ENCODE data around the gene MBD3L4.
"Not testable (repeated sequence)": the region's sequence is repeated elsewhere in the genome, so short reads cannot be mapped to it uniquely, and the experiment has no call there.

MBD3L4 gene

GRCh38 chr19:7040079-7040478, at the start of gene MBD3L4:
Gene MBD3L4, minus strand, starts transcription at chr19:7040179. Its CDS starts 35 bp downstream, at chr19:7040144.
- intact Hi-C loops (cut with DNase I); DNase-seq: not testable (repeated sequence)

DNA sequence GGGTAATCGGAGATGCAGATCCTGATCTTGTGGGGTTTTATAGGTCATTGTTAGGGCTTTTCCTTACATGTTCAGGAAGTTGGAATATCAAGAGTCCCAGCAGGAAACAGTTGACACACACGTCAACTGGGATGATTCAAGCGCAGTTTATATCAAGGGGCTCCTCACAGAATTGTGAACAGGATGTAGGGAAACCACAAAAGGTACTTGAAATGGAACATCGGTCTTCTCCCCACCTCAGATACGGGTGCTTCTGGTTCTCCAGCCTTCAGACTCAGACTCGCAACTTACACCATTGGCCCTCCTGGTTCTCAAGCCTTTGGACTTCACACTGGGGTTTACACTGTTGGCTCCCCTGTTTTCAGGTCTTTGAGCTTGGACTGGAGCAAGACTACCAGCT, 49.0 kb upstream of the MBD3L4 start:
- intact Hi-C loops (cut with DNase I): no loop called here
- no peak for DNase-seq

DNA sequence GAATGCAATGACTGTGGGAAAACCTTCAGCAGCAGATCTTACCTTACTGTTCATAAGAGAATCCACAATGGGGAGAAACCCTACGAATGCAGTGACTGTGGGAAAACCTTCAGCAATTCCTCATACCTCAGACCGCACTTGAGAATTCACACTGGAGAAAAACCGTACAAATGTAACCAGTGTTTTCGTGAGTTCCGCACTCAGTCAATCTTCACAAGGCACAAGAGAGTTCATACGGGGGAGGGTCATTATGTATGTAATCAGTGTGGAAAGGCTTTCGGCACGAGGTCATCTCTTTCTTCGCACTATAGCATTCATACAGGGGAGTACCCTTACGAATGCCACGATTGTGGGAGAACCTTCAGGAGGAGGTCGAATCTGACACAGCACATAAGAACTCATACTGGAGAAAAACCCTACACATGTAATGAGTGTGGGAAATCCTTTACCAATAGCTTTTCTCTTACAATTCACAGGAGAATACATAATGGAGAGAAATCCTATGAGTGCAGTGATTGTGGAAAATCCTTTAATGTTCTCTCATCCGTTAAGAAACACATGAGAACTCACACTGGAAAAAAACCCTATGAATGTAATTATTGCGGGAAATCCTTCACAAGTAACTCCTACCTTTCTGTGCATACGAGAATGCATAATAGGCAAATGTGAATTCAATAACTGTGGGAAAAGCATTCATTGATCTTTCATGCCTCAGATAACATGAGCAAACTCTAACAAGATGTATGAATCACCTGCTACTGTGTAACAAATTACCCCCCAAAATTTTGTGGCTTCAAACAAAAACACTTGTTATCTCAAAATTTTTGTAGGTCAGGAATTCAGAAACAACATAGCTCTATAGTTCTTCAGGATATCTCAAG, 43.3 kb upstream of the MBD3L4 start:
- no peak for DNase-seq
- intact Hi-C loops (cut with DNase I): no loop called here

DNA sequence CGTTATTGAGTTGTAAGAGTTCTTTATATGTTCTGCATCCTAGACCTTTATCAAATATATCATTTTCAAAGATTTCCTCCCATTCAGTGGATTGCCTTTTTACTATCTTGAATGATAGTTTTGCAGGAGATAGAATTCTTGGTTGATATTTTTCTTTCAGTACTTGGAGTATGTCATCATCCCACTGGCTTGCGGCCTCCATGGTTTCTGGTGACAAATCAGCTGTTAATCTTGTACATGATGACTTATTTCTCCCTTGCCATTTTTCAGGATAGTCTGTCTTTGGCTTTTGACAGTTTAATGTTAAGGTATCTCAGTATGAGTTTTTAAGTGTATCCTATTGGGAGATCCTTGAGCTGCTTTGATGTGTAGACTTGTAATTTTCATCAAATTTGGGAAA, 38.0 kb upstream of the MBD3L4 start:
- no peak for DNase-seq
- intact Hi-C loops (cut with DNase I): no loop called here

DNA sequence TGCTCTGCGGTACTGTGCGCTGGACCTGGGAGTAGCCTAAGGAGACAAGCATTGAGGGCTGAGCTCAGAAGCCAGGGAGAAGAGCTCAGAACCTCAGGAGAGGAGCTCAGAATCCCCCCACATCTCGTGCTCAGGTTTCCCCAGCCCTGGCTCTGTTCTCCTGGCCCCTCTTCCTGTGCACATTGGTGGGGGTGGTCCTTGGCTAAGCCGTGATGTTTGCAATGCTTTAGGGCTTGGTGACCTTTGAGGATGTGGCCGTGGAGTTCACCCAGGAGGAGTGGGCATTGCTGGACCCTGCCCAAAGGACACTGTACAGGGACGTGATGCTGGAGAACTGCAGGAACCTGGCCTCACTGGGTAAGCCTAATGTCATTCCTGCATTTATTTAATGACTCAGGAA, 36.2 kb upstream of the MBD3L4 start:
- no peak for DNase-seq
- intact Hi-C loops (cut with DNase I): no loop called here

- intact Hi-C loops (cut with DNase I): no loop called here
- DNase-seq: no peak
Observed at GRCh38 chr19:7074705-7075282, 34.8 kb upstream of the MBD3L4 start.

DNA sequence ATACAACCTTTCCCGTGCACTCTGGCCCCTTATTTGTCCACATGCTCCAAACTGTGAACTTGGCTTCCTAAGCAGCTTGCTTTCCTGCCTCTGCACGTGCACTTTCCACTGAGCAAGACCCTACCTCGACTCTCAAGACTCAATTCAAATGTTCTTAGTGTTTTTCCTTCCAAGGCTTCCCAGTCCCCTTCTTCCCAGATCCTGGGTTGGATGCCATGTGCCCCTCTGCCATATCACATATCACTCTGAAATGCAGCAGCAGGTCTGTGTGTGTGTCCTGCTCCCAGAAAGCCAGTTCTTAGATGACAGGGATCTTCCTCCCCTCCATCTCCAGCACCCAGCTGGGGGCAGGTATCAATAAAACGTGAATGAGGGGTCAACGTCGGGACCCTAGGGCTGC, 32.6 kb upstream of the MBD3L4 start:
- intact Hi-C loops (cut with DNase I): no loop called here
- DNase-seq: no peak

DNA sequence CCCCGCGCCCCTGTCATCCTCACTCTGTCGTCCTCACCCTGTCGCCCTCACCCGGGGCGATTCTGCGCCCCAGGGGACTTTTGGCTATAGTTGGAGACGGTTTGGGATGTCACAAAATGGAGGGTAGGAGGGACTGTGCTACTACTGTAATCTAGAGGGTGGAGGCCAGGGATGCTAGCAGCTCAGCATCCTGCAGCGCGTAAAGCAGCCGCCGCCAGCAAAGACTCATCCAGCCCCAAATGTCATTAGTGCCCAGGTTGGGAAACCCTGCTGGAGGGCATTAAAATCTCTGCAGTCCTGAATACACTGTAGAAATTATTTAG, 29.9 kb upstream of the MBD3L4 start:
- intact Hi-C loops (cut with DNase I): no loop called here

DNA sequence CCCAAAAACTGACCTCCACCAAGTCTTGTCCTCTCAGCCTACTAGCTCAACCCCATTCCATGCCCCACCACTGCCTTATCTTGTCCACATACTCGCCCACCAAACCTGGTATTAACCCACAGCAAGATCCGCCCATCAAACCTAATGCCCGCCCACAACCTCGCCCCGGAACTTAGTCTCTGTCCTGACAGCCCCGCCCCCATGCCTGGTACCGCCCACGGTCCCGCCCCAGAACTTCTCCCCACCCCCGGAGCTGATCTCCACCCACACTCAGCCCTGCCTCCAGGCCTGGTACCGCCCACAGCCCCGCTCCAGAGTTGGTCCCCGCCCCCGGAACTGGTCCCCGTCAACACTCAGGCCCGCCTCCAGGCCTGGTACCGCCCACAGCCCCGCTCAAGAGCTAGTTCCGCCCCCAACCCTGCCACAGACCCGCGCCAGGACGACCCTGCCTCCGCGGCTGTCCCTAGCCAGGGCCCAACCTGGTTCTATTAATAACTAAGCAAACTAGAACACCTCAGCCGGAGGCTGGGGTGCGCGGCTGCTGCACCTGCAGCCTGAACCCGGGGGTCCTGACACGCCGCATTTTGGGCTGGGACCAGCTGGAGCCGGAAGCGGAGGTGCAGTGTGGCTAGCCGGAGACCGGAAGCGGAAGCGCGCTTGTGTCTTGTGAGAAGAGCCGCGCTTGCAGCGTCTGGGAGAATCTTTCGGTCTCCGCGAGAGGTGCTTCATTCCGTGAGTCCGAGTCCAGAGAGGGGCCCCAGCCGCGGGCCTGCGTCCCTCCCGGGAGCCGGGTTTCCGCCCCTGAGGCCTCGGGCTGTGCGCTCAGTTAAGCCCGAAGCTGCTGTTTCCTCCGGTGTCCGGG, 29.3 kb upstream of the MBD3L4 start, which contains the start of gene ZNF557:
ZNF557 (plus strand) TSS at position 662 of the 862 bp plus-strand sequence. CDS start 5,372 bp downstream, outside the sequence.
- DNase-seq: peak; percentile 93 to 100 (median 98)
- intact Hi-C loops (cut with DNase I): no loop called here

More for the DNA sequence above, 29.9 kb upstream of the MBD3L4 start:
- DNase-seq: no peak

GRCh38 chr19:7068599-7068998, 28.6 kb upstream of the MBD3L4 start:
- intact Hi-C loops (cut with DNase I): no loop called here

GRCh38 chr19:7067716-7068115, 27.7 kb upstream of the MBD3L4 start:
- intact Hi-C loops (cut with DNase I): no loop called here
- no peak for DNase-seq

More at GRCh38 chr19:7068599-7068998, 28.6 kb upstream of the MBD3L4 start:
- DNase-seq: peak in 1 of 10 donors; percentile 55

- intact Hi-C loops (cut with DNase I): not testable (repeated sequence)
- peak in 2 of 10 donors; percentile 77 for DNase-seq
Observed at GRCh38 chr19:7067122-7067521, 27.1 kb upstream of the MBD3L4 start.

- DNase-seq: peak in 1 of 10 donors; percentile 59
- intact Hi-C loops (cut with DNase I): no loop called here
Observed at GRCh38 chr19:7063764-7064418, 23.9 kb upstream of the MBD3L4 start.

- intact Hi-C loops (cut with DNase I): no loop called here
- no peak for DNase-seq
Observed at GRCh38 chr19:7063339-7063738, 23.4 kb upstream of the MBD3L4 start.

GRCh38 chr19:7059977-7060376, 20.0 kb upstream of the MBD3L4 start:
- DNase-seq; intact Hi-C loops (cut with DNase I): not testable (repeated sequence)

GRCh38 chr19:7058576-7058975, 18.6 kb upstream of the MBD3L4 start, which contains the start of gene MBD3L3:
Gene MBD3L3, minus strand, starts transcription at chr19:7058676. Its CDS starts 71 bp downstream, at chr19:7058605.
- DNase-seq; intact Hi-C loops (cut with DNase I): not testable (repeated sequence)

DNA sequence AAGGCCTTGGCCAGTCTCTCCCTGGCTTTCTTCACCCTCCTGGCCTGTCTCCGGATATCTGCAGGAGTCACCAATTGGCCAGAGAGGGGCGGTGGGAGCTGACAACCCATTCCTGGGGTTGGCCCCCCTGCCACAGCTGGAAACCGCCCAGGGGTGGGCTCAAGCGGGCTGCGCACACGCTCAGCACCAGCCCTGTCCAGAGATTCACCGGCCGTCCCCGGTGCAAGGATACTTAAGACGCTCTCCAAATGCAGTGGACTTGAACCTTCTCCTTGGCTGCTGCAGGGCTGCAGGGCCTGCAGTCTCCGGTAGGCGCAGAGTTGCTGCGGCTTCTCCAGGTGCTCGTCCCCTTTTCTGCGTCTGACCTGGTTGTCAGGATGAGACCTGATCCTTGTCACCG, 16.4 kb upstream of the MBD3L4 start:
- DNase-seq: peak in 1 of 10 donors; percentile 24
- intact Hi-C loops (cut with DNase I): not testable (repeated sequence)

DNA sequence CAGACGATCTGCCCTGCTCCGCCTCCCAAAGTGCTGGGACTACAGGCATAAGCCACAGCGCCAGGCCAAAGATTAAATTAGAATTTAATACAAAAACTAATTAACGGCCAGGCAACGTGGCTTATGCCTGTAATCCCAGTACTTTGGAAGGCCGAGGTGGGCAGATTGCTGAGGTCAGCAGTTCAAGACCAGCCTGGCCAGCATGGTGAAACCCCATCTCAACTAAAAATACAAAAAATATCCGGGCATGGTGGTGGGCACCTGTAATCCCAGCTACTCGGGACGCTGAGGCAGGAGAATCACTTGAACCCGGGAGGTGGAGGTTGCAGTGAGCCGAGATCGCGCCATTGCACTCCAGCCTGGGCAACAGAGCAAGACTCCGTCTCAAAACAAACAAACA, 15.7 kb upstream of the MBD3L4 start:
- DNase-seq; intact Hi-C loops (cut with DNase I): not testable (repeated sequence)

- DNase-seq; intact Hi-C loops (cut with DNase I): not testable (repeated sequence)
Observed at GRCh38 chr19:7054635-7055368, 14.8 kb upstream of the MBD3L4 start.
